ENCODE results near the gene TDRD1.

- TF ChIP-seq CTCF (IDR thresholded peaks at IDR 0.05; ENCODE audit: extremely low read depth in 1 of 2, insufficient read depth in 1 of 2, low read depth in 1 of 2, low read length in 2 of 2) (no peak), POLR2A (IDR thresholded peaks at IDR 0.05; ENCODE audit: low read depth, low read length) (no peak), POLR2AphosphoS5 (IDR thresholded peaks at IDR 0.05; ENCODE audit: insufficient read depth, low read depth, low read length) (no peak), EZH2 (IDR thresholded peaks at IDR 0.05; ENCODE audit: borderline replicate concordance, low read depth, low read length, severe bottlenecking) (no peak), JUN (IDR thresholded peaks at IDR 0.05; ENCODE audit: borderline replicate concordance, insufficient read depth, insufficient read length, low read depth) (no peak), FOS (IDR thresholded peaks at IDR 0.05; ENCODE audit: borderline replicate concordance, insufficient read depth, low read length) (no peak), GATA2 (IDR thresholded peaks at IDR 0.05; ENCODE audit: insufficient read depth, insufficient read length, low read depth, low read length) (no peak), MAX (IDR thresholded peaks at IDR 0.05; ENCODE audit: insufficient read depth, insufficient read length) (no peak), MYC (IDR thresholded peaks at IDR 0.05; ENCODE audit: low read depth, low read length) (no peak)
Observed at GRCh38 chr10:114276066-114276465, 96.9 kb downstream of the TDRD1 start.
